Mononuclear cell (primary cell): Measurements from ENCODE around the gene PRR16. TPM values are rescaled to one million over a fixed set of nuclear protein-coding genes. Genes with fewer than 3 reads are reported as not detected.

ENCODE experiments used
- H3K27me3 ChIP-seq: 2 replicates; pipeline ENCODE4 v1.6.0; 2011; ENCODE audit warnings: low read length, control low read depth; ENCODE audit not compliant: insufficient read depth
- H3K4me1 ChIP-seq: 2 replicates; pipeline ENCODE4 v1.5.1; 2011; ENCODE audit warnings: mild to moderate bottlenecking, low read length, control low read depth; ENCODE audit not compliant: insufficient read depth
- H3K4me3 ChIP-seq: 2 replicates; pipeline ENCODE4 v1.5.1; 2011; ENCODE audit warnings: mild to moderate bottlenecking, low read length, moderate library complexity
- H3K9me3 ChIP-seq: 2 replicates; pipeline ENCODE4 v1.5.1; 2011; ENCODE audit warnings: low read depth, mild to moderate bottlenecking, control low read depth, low read length
- total RNA-seq: library from RNA; depleted of rRNA; stranded (reverse); fragments of >200 nt; gene quantifications from one replicate; pipeline ENCODE4 v1.2.3, GENCODE V29; 2012

PRR16 gene
- total RNA-seq, 1 donor = 0.63 TPM

GRCh38 chr5:120552638-120553037 lies 88.5 kb downstream of the PRR16 start:
- Histone ChIP-seq H3K4me3 (no peak overlapping the region), H3K4me1 (no peaks in the 10 kb centered on the region), H3K27me3 (no peaks in the 10 kb centered on the region), H3K9me3 (no peaks in the 10 kb centered on the region)

- no peak overlapping the region for H3K4me3 ChIP-seq
- no peaks in the 10 kb centered on the region for H3K27me3 ChIP-seq
- H3K9me3 ChIP-seq = no peaks in the 10 kb centered on the region
- H3K4me1 ChIP-seq = no peaks in the 10 kb centered on the region
Measured at GRCh38 chr5:120555345-120555744, 91.2 kb downstream of the PRR16 start.

DNA sequence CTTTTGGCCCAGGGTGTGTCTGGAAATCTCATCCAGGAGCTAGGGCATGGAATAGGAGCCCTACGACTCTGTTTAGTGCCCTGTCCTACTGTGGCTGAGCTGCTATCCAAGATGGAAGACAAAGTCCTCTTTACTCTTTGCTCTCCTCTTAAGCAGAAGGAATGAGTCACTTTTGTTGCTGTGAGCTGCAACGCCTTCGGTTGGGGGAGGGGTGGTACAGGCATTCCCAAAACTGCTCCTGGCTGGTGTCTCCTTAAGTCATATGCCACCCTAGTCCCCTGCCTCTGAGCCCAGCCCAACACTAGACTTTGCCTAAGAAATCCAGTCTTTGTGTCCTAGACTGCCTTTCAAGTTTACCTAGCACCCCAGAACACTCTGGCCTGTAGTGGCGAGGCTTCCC lies 99.9 kb downstream of the PRR16 start:
- H3K4me1 ChIP-seq = no peaks in the 10 kb centered on the region
- H3K27me3 ChIP-seq = no peaks in the 10 kb centered on the region
- no peaks in the 10 kb centered on the region for H3K9me3 ChIP-seq
- no peak overlapping the region for H3K4me3 ChIP-seq

DNA sequence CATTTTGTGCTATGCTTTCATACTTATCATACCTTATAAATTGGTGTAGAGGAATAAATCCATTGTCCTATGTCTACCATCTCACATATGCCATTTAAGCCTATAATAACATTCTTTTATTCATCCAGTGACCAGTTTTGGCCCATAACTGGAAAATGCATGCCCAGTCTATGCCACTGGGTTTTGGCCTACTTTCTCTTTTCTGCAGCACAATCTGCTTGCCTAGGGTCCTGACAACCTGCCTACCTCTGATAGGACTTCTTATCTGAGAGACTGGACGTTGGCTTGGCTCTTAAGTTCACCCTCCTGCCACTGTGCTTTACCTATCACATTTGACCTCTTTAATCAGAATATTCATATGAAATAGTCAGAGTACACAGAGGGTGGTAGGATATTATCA lies 103.0 kb downstream of the PRR16 start:
- H3K9me3 ChIP-seq = no peaks in the 10 kb centered on the region
- H3K27me3 ChIP-seq = no peaks in the 10 kb centered on the region
- H3K4me1 ChIP-seq = no peaks in the 10 kb centered on the region
- H3K4me3 ChIP-seq = no peak overlapping the region

GRCh38 chr5:120567921-120568320 lies 103.8 kb downstream of the PRR16 start:
- no peaks in the 10 kb centered on the region for H3K4me1 ChIP-seq
- H3K4me3 ChIP-seq = no peak overlapping the region
- H3K9me3 ChIP-seq = no peaks in the 10 kb centered on the region
- no peaks in the 10 kb centered on the region for H3K27me3 ChIP-seq

DNA sequence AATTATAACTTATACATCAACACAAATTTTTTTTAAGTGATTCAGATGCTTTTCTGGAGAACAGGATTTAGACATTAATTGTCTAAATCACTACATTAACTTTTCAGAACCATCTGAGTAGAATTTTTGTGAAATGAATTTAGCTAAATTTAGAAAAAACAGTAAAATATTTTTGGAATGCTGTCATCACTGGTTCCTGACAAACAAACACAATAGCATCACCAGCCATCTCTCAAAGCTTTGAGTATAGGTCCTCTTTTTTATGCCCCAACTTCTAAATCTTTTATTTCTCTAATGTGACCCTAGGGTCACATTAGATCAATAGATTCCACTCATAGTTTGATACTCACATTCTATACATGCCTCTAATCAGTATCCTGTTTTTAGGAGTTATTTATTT lies 104.6 kb downstream of the PRR16 start:
- Histone ChIP-seq H3K4me1 (no peaks in the 10 kb centered on the region), H3K9me3 (peaks cover 4% of the 10 kb centered on the region), H3K4me3 (no peak overlapping the region), H3K27me3 (no peaks in the 10 kb centered on the region)

DNA sequence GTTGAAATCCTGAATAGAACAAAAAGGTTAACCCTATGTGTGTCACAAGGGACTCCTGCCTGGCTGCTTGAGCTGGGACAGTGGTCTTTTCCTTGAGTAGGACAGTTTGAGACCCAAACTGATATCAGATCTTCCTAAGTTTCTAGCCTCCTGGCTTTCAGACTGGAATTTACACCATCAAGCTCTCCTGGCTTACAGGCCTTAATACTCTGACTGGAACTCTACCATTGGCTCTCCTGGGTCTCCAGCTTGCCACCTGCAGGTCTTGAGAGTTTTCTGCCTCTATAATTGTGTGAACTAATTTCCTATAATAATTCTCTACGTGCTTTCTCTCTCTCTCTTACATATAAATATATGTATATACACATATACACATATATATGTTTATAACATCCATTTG lies 112.5 kb downstream of the PRR16 start:
- Histone ChIP-seq H3K9me3 (peaks cover 4% of the 10 kb centered on the region), H3K27me3 (no peaks in the 10 kb centered on the region), H3K4me3 (no peak overlapping the region), H3K4me1 (no peaks in the 10 kb centered on the region)

- H3K9me3 ChIP-seq = no peaks in the 10 kb centered on the region
- H3K4me3 ChIP-seq = no peak overlapping the region
- H3K4me1 ChIP-seq = no peaks in the 10 kb centered on the region
- H3K27me3 ChIP-seq = no peaks in the 10 kb centered on the region
Measured at GRCh38 chr5:120582635-120583034, 118.5 kb downstream of the PRR16 start.

DNA sequence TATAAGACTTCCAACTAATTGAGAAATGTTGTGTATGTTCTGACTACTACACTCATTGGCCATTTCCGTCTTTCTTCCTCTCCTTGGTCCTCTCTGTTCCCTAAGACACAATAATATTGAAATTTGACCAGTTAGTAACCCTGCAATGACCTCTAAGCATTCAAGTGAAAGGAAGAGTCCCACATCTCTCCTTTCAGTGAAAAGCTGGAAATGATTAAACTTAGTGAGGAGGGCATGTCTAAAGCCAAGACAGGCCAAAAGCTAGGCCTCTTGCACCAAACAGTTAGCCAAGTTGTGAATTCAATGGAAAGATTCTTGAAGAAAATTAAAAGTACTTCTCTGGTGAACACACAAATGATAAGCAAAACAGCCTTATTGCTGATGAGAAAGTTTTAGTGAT lies 122.5 kb downstream of the PRR16 start:
- no peaks in the 10 kb centered on the region for H3K9me3 ChIP-seq
- H3K27me3 ChIP-seq = no peaks in the 10 kb centered on the region
- no peaks in the 10 kb centered on the region for H3K4me1 ChIP-seq
- no peak overlapping the region for H3K4me3 ChIP-seq

- Histone ChIP-seq H3K4me3 (no peak overlapping the region), H3K9me3 (peaks cover 4% of the 10 kb centered on the region), H3K27me3 (no peaks in the 10 kb centered on the region), H3K4me1 (no peaks in the 10 kb centered on the region)
Measured at GRCh38 chr5:120591911-120592310, 127.8 kb downstream of the PRR16 start.

- H3K27me3 ChIP-seq = no peaks in the 10 kb centered on the region
- H3K4me3 ChIP-seq = no peak overlapping the region
- H3K9me3 ChIP-seq = peaks cover 13% of the 10 kb centered on the region
- no peaks in the 10 kb centered on the region for H3K4me1 ChIP-seq
Measured at GRCh38 chr5:120599576-120599975, 135.5 kb downstream of the PRR16 start.

DNA sequence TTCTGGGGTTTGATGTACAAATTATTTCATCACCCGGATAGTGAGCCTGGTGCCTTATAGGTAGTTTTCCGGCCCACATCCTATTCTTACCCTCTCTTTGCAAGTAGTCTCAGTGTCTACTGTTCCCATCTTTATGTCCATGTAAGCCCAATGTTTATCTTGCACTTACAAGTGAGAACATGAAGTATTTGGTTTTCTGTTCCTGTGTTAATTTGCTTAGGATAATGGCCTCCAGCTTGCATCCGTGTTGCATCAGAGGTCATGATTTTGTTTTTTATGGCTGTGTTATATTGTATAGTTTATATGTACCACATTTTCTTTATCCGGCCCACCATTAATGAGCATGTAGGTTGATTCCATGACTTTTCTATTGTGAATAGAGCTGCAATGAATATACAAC lies 136.5 kb downstream of the PRR16 start:
- peaks cover 19% of the 10 kb centered on the region for H3K9me3 ChIP-seq
- no peaks in the 10 kb centered on the region for H3K4me1 ChIP-seq
- no peak overlapping the region for H3K4me3 ChIP-seq
- H3K27me3 ChIP-seq = no peaks in the 10 kb centered on the region

GRCh38 chr5:120602033-120602432 lies 137.9 kb downstream of the PRR16 start:
- Histone ChIP-seq H3K27me3 (no peaks in the 10 kb centered on the region), H3K4me3 (no peak overlapping the region), H3K9me3 (peaks cover 19% of the 10 kb centered on the region), H3K4me1 (no peaks in the 10 kb centered on the region)

DNA sequence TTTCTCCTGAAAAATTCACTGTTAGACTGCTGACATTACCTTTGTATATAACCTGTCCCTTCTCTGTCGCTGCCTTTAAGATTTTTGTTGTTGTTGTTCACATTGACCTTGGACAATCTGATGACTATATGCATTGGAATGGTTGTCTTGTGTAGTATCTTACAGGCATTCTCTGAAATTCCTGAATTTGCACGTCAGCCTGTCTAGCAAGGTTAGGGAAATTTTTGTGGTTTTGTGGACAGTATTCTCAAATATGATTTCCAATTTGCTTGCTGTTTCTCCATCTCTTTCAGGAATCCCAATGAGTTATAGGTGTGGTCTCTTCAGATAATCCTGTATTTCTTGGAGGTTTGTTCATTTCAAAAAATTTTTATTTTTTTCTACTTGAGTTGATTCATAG lies 140.8 kb downstream of the PRR16 start:
- peaks cover 19% of the 10 kb centered on the region for H3K9me3 ChIP-seq
- no peaks in the 10 kb centered on the region for H3K27me3 ChIP-seq
- no peaks in the 10 kb centered on the region for H3K4me1 ChIP-seq
- H3K4me3 ChIP-seq = no peak overlapping the region

GRCh38 chr5:120605325-120606079 lies 141.4 kb downstream of the PRR16 start:
- H3K9me3 ChIP-seq = peaks cover 19% of the 10 kb centered on the region
- no peak overlapping the region for H3K4me3 ChIP-seq
- H3K4me1 ChIP-seq = no peaks in the 10 kb centered on the region
- H3K27me3 ChIP-seq = no peaks in the 10 kb centered on the region

DNA sequence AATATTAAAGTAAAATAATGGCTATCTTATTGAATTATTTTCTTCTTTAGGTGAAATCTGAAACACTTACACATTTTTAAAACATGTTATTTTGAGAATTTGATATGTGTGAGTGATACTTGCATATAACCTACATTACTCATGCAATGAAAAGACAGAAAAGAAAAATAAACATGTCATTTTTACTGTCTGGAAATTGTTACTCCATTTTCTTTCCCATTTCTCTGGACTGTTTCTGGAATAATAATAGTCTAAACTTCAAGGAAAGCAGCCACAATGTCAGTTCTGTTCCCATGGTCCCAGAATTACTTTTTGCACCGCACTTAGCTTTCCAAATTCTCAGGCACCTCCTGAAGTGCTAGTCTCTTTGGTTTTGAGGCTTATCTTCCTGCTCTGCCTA lies 145.5 kb downstream of the PRR16 start:
- H3K4me1 ChIP-seq = no peaks in the 10 kb centered on the region

More for the DNA sequence above, 145.5 kb downstream of the PRR16 start:
- no peaks in the 10 kb centered on the region for H3K27me3 ChIP-seq
- peaks cover 6% of the 10 kb centered on the region for H3K9me3 ChIP-seq
- no peak overlapping the region for H3K4me3 ChIP-seq
